ENCODE data around the gene ZCCHC14.
"Not testable (repeated sequence)": the region's sequence is repeated elsewhere in the genome, so short reads cannot be mapped to it uniquely, and the experiment has no call there.

ZCCHC14 gene

GRCh38 chr16:87497023-87497766 lies 4.4 kb upstream of the ZCCHC14 start:
- DNase-seq (ENCODE audit: low read depth in 2 of 2): not testable (repeated sequence)

- no peak for DNase-seq (ENCODE audit: low read depth in 2 of 2)
These were observed 3.6 kb upstream of the ZCCHC14 start for GRCh38 chr16:87496447-87496801.

GRCh38 chr16:87495578-87496446 lies 3.0 kb upstream of the ZCCHC14 start:
- DNase-seq (ENCODE audit: low read depth in 2 of 2): no peak

- no peak for DNase-seq (ENCODE audit: low read depth in 2 of 2)
These were observed 920 bp upstream of the ZCCHC14 start for GRCh38 chr16:87493608-87494280.

GRCh38 chr16:87492291-87492630 lies 563 bp downstream of the ZCCHC14 start:
- DNase-seq (ENCODE audit: low read depth in 2 of 2): no peak

- DNase-seq (ENCODE audit: low read depth in 2 of 2): no peak
These were observed 1.1 kb downstream of the ZCCHC14 start for GRCh38 chr16:87491522-87492290.

GRCh38 chr16:87490799-87491521 lies 1.9 kb downstream of the ZCCHC14 start:
- DNase-seq (ENCODE audit: low read depth in 2 of 2): peak; percentile 44 to 61

GRCh38 chr16:87490096-87490798 lies 2.6 kb downstream of the ZCCHC14 start:
- DNase-seq (ENCODE audit: low read depth in 2 of 2): no peak

- no peak for DNase-seq (ENCODE audit: low read depth in 2 of 2)
These were observed 3.3 kb downstream of the ZCCHC14 start for GRCh38 chr16:87489434-87490045.

- not testable (repeated sequence) for DNase-seq (ENCODE audit: low read depth in 2 of 2)
These were observed 3.9 kb downstream of the ZCCHC14 start for GRCh38 chr16:87488960-87489359.

- DNase-seq (ENCODE audit: low read depth in 2 of 2): no peak
These were observed 5.4 kb downstream of the ZCCHC14 start for GRCh38 chr16:87487361-87487924.

- DNase-seq (ENCODE audit: low read depth in 2 of 2): no peak
These were observed 6.0 kb downstream of the ZCCHC14 start for GRCh38 chr16:87486713-87487247.

- no peak for DNase-seq (ENCODE audit: low read depth in 2 of 2)
These were observed 6.5 kb downstream of the ZCCHC14 start for GRCh38 chr16:87486282-87486681.

GRCh38 chr16:87485792-87486191 lies 7.0 kb downstream of the ZCCHC14 start:
- DNase-seq (ENCODE audit: low read depth in 2 of 2): not testable (repeated sequence)

GRCh38 chr16:87484487-87485331 lies 8.1 kb downstream of the ZCCHC14 start:
- no peak for DNase-seq (ENCODE audit: low read depth in 2 of 2)

GRCh38 chr16:87483481-87483880 lies 9.3 kb downstream of the ZCCHC14 start:
- no peak for DNase-seq (ENCODE audit: low read depth in 2 of 2)

- not testable (repeated sequence) for DNase-seq (ENCODE audit: low read depth in 2 of 2)
These were observed 10.2 kb downstream of the ZCCHC14 start for GRCh38 chr16:87482670-87483069.

GRCh38 chr16:87482266-87482665 lies 10.6 kb downstream of the ZCCHC14 start:
- DNase-seq (ENCODE audit: low read depth in 2 of 2): no peak

Data from stimulated activated CD4-positive, alpha-beta T cell treated with anti-CD3 and anti-CD28 coated beads, Interleukin-4, amount 100 ng/mL, for 48 hours (primary cell).